SIG-M5 treated with dmso at 0.1 percent for 504 hours (cell line): ENCODE measurements around the gene GAREM1.
A peak's percentile ranks its signal among the peaks of the same experiment; 100 is the strongest.
"Not testable (repeated sequence)": the region's sequence is repeated elsewhere in the genome, so short reads cannot be mapped to it uniquely, and the experiment has no call there.

Experiments
- DNase-seq: peaks from one replicate; lab custom pipeline; 2025; ENCODE audit not compliant: unreplicated experiment; lab: John Stamatoyannopoulos, UW

Gene GAREM1

DNA sequence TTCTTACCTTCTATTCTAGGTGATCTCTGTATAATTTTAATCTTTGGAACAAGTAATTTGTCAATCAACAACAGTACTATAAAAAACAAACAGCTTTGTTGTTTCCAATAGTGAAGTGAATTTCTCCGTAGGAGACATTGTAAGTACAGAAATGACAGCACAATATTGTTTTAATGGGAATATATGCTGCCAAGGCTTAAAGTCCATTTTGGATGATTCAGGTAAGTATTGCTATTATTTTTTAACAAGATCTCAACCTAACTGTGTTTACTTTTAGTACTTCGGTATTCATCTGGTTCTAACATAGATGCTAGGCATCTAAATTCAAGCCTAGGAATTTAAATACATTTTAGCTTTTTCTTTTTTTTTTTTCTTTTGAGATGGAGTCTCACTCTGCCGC lies 175.1 kb downstream of the GAREM1 start:
- DNase-seq = no peak

GRCh38 chr18:32293107-32293506 lies 177.6 kb downstream of the GAREM1 start:
- no peak for DNase-seq

GRCh38 chr18:32291623-32292022 lies 179.1 kb downstream of the GAREM1 start:
- not testable (repeated sequence) for DNase-seq

GRCh38 chr18:32290810-32291209 lies 179.9 kb downstream of the GAREM1 start:
- no peak for DNase-seq

GRCh38 chr18:32289483-32290075 lies 181.1 kb downstream of the GAREM1 start:
- DNase-seq = peak; percentile 49

DNA sequence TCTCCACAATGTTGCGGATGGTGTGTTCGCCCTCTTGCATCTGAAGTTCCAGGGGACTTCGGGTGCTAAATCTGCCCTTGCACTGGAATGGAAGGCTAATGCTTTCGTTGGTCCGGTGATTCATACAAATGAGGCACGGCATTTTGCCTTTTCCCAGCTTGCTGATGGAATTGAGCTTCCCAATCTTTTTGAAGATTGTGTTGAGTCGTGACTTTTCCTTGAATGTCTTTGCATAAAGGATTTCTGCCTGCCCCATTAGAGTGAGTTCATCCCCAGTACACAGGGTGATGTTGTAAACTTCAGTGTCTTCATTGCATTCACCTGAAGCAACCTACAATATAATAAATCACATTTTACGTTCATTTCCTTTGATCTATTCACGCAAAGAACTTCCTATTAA lies 182.8 kb downstream of the GAREM1 start:
- no peak for DNase-seq

- DNase-seq = no peak
These were observed 183.4 kb downstream of the GAREM1 start for GRCh38 chr18:32287249-32287648.

DNA sequence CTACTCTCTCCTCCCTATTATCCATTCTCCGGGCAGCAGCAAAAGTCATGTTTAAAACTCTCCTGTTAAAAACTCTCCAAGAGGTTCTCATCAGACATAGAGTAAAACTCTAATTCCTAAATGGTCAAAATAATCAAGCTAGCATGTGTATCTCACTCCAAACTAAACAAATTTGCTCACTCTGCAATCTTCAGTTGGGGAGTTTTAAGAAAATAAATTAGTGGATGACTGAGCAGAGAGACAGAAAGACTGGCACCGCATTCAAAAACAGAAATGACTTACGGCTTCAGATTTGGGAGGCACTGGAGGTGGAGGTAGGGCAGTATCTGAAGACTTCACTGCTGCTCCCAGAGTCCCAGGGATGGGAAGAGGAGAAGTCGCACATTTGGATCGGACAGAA lies 183.9 kb downstream of the GAREM1 start:
- DNase-seq = no peak

GRCh38 chr18:32284284-32284683 lies 186.4 kb downstream of the GAREM1 start:
- no peak for DNase-seq

DNA sequence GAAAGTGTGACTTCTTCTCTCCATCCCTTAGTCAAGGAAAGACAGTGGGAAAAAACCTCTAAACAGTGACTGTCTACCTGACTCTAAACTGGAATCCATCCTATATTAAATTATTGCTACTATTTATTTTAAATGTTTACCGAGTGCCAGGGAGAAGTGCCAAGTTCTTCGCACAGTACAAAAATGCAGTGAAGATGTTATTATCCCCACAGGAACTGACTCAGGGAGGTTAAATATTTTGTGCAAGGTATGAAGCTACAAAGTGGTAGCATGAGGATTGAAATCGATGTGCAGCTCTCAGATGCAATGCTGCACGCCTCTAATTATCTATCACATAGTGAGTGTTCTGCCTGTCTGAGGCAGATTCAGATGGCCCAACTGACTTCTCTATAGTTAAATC lies 189.8 kb downstream of the GAREM1 start:
- no peak for DNase-seq

GRCh38 chr18:32280188-32280783 lies 190.4 kb downstream of the GAREM1 start:
- DNase-seq = no peak

- no peak for DNase-seq
These were observed 192.4 kb downstream of the GAREM1 start for GRCh38 chr18:32278177-32278799.

- DNase-seq = no peak
These were observed 193.1 kb downstream of the GAREM1 start for GRCh38 chr18:32277549-32277948.

DNA sequence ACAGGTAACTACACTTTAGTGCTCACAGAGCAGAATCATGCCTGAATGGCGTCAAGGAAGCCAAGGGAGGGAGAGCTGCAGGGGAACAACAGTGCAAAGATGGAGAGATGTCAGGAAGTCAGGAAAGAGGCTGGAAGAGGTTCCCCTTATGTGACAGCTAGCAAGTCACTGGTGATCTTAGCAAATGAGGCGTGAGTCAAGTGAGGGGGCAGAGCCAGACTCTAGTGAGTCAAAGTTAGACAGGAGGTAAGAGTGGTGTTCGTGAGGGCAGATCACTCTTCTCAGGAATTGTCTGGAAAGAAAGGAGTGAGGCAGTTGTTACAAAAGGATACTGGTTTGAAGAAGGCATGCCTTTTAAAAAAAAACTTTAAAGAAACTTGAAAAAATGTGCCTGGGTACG lies 193.8 kb downstream of the GAREM1 start:
- DNase-seq = no peak

DNA sequence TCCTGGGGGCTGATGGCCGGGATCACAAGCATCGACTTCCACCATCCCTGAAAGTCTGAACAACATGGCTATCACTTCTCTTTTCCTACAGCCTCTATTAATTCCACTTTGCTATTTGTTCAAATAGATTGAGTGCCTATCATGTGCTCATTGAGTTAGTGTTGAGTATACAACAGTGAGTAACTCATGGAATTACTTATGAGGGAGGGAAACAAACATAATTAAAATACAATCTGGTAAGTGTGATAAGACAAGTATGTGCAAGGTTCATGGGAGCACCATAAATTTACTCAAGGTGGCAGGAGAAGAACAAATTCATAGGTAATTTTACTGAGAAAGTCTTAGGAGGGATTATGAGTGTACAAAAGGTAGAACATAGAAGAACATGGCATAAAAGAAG lies 194.4 kb downstream of the GAREM1 start:
- no peak for DNase-seq

DNA sequence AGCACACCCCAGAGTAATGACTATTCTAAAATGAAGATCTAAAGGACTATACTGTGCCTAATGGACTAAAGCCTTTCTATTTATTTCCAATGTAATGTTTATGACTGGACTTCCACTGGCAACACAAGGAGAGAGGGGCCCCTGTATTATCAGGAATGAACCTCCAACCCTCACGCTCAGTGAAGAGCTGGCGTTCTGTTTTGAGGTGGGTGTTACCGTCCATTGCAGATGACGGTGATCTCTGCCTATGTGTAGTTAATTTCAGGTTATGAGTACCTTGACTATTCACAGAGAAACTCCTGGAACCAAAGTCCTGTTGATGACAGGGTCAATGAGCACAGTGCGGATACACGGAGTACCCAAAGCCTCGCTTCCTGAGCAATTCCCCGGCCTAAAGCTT lies 195.5 kb downstream of the GAREM1 start:
- DNase-seq = no peak

- no peak for DNase-seq
These were observed 196.4 kb downstream of the GAREM1 start for GRCh38 chr18:32274307-32274706.

DNA sequence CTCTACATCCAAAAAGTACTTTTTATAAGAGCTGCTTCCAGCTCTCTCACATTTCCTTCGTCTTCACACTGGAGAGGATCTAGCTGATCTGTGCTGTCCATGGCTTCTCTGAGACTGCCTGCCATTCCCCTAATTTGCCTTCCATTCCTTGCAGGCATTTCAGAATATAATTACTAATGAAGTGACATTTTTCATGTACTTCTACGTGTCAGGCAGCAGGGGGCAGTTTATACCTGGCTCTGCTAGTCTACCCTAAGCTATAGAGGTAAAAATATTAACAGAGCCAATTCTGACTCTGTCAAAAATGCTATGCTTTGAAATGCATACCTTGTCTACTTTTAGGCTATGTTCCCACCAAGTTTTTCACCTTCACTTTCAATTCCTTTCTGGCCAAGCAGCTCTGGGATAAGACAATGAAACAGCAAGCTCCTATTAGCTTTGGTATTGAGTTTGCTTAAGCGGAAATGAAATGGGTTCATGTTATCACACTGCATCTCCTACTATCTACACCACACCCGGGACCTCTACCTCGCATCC lies 198.9 kb downstream of the GAREM1 start:
- DNase-seq = peak; percentile 23

GRCh38 chr18:32270341-32270740 lies 200.3 kb downstream of the GAREM1 start:
- DNase-seq = no peak

DNA sequence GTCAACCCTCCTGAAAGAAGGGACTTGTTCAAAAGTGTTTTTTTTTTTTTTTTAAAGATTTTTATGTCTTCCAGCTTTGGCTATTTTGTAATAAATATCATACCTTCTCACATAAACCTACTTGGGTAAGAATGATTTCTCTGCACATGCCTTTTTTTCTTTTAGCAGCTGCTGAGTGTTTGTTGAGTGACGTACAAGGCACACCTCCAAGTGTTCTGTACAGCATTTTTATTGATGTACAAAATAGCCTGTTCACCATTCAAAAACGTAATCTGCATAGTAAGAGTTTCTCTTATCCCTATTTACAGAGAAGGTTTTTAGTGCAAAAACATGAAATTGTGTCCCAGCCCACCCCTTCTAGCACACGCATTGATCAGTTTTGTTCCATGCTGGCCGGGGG lies 203.2 kb downstream of the GAREM1 start:
- no peak for DNase-seq

DNA sequence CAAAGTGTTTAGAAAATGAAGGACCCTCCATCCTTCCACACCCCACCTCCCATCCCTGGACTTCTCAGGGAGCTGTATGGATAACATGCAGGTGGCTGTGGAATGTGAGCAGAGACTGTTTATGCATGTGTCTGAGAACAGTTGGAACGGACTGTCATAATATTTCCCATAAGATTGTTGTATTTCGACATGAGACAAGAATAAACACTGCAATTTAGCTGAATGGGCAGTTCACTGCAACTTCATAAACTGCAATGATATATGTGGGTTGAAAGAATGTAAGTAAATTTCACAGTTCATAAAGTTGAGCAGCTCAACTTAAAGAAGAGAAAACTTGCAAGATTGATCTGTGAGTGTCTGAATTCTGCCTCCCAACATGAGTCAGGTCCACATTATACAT lies 206.3 kb downstream of the GAREM1 start:
- DNase-seq = no peak

GRCh38 chr18:32262092-32262491 lies 208.6 kb downstream of the GAREM1 start:
- no peak for DNase-seq
